ENCODE data around the gene GABRB2.

GABRB2 gene

DNA sequence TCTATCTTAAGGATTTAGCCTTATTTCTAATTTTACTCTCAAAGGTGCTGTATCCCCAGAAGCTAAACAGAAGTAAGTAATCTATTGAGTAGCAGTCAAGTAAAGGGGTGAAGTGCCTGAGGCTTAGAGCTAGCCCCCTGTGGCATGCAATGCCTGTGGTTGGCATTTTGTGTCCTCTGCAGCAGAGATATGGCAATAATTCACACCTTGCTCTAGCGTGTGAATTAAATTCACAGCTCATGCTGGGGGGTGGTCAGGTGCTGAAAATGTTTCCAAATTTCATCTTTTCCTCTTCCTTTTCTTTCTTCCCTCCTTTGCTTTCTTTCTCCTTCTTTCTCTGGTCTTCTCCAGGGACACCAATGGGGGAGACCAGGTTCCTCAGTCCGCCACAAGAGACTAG, 262.1 kb downstream of the GABRB2 start:
- Histone ChIP-seq H3K36me3 (ENCODE audit: insufficient read depth) (no peaks in the 10 kb centered on the region), H3K27ac (no peak overlapping the region), H3K79me2 (ENCODE audit: insufficient read depth, low read depth) (no peaks in the 10 kb centered on the region), H3K9ac (no peak overlapping the region), H4K20me1 (ENCODE audit: insufficient read depth) (no peaks in the 10 kb centered on the region), H3K4me3 (IDR thresholded peaks at IDR 0.05; ENCODE audit: insufficient read depth, low read depth, low read length) (no peak overlapping the region), H2AFZ (ENCODE audit: low read depth) (no peak overlapping the region), H3K4me1 (ENCODE audit: low read depth, poor library complexity, severe bottlenecking) (peaks cover 4% of the 10 kb centered on the region), H3K27me3 (ENCODE audit: insufficient read depth, low read depth) (no peaks in the 10 kb centered on the region), H3K4me2 (no peak overlapping the region)
- TF ChIP-seq, protein P1, sequence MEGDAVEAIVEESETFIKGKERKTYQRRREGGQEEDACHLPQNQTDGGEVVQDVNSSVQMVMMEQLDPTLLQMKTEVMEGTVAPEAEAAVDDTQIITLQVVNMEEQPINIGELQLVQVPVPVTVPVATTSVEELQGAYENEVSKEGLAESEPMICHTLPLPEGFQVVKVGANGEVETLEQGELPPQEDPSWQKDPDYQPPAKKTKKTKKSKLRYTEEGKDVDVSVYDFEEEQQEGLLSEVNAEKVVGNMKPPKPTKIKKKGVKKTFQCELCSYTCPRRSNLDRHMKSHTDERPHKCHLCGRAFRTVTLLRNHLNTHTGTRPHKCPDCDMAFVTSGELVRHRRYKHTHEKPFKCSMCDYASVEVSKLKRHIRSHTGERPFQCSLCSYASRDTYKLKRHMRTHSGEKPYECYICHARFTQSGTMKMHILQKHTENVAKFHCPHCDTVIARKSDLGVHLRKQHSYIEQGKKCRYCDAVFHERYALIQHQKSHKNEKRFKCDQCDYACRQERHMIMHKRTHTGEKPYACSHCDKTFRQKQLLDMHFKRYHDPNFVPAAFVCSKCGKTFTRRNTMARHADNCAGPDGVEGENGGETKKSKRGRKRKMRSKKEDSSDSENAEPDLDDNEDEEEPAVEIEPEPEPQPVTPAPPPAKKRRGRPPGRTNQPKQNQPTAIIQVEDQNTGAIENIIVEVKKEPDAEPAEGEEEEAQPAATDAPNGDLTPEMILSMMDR (conservative IDR thresholded peaks at IDR 0.05; ENCODE audit: low read depth, low read length) = no peak

DNA sequence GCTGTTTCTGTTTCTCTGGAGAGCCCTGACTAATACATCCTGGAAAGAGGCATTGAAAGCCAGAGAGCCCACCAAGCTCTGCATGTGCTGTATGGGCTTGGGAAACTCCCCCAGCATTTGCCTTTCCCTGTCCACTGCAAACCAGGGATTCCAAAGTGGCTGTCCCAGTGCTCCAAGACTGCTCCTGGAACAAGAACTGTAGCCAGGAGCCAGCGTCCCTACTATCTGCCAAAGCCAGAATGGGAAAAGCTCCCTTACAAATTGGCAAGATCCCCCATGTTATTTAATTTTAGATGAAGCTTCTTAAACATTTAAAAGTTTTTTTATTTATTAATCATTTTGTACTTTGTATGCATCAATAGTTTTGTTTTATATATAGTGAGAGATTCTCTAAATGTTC, 263.2 kb downstream of the GABRB2 start:
- Histone ChIP-seq H3K9ac (no peak overlapping the region), H3K36me3 (ENCODE audit: insufficient read depth) (no peaks in the 10 kb centered on the region), H4K20me1 (ENCODE audit: insufficient read depth) (no peaks in the 10 kb centered on the region), H3K27ac (no peak overlapping the region), H3K4me3 (IDR thresholded peaks at IDR 0.05; ENCODE audit: insufficient read depth, low read depth, low read length) (no peak overlapping the region), H2AFZ (ENCODE audit: low read depth) (no peak overlapping the region), H3K79me2 (ENCODE audit: insufficient read depth, low read depth) (no peaks in the 10 kb centered on the region), H3K27me3 (ENCODE audit: insufficient read depth, low read depth) (no peaks in the 10 kb centered on the region), H3K4me2 (no peak overlapping the region), H3K4me1 (ENCODE audit: low read depth, poor library complexity, severe bottlenecking) (peaks cover 4% of the 10 kb centered on the region)
- TF ChIP-seq, protein P1 (conservative IDR thresholded peaks at IDR 0.05; ENCODE audit: low read depth, low read length) = no peak

DNA sequence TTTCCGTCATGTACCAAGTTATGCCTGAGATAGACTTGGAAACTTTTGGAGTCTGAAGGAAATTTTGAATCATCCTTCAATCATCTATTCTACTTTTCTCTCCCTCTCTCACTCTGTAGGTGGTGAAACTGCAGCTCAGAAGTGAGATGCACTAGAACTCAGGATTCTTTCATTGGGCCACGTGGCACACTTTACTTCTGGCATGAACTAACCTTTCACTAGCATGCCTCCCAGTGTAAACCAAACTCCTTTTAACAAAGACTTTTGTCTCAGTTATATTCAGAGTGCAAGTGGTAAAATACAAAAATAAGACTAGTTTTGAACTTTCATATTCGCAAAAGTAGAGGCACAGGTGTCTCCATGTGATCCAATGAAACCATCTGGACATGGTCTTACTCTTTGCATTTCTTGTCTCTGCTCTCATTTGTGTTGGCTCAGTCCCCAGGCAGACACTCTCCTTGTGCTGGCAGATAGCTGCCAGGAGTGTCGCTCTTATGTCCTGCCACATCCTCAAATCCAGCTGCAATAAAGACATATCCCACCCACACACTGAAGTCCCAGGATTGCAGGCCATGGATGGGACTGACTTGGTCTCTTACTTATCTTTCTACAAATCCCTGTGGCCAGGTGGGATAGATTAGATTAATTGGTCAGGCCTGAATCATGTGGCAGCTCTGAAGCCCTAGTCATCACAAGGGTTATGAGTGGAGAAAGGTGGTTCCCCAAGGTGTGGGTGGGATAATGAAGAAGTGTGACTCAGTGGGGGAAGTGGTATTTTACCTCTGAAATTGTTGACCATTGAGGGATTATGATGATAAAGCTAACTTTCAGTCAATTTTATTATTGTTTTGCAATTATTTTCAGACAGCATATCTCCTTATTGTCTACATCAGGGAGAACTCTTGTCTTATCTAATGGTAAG, 267.5 kb downstream of the GABRB2 start:
- H3K9ac ChIP-seq = no peak overlapping the region
- no peaks in the 10 kb centered on the region for H3K27me3 ChIP-seq (ENCODE audit: insufficient read depth, low read depth)
- no peaks in the 10 kb centered on the region for H3K36me3 ChIP-seq (ENCODE audit: insufficient read depth)
- no peak overlapping the region for H3K4me2 ChIP-seq
- TF ChIP-seq, protein P1 (conservative IDR thresholded peaks at IDR 0.05; ENCODE audit: low read depth, low read length) = no peak
- H3K4me1 ChIP-seq (ENCODE audit: low read depth, poor library complexity, severe bottlenecking) = no peaks in the 10 kb centered on the region
- H3K79me2 ChIP-seq (ENCODE audit: insufficient read depth, low read depth) = no peaks in the 10 kb centered on the region
- no peak overlapping the region for H3K4me3 ChIP-seq (IDR thresholded peaks at IDR 0.05; ENCODE audit: insufficient read depth, low read depth, low read length)
- H3K27ac ChIP-seq = no peak overlapping the region
- H2AFZ ChIP-seq (ENCODE audit: low read depth) = no peak overlapping the region
- H4K20me1 ChIP-seq (ENCODE audit: insufficient read depth) = no peaks in the 10 kb centered on the region

DNA sequence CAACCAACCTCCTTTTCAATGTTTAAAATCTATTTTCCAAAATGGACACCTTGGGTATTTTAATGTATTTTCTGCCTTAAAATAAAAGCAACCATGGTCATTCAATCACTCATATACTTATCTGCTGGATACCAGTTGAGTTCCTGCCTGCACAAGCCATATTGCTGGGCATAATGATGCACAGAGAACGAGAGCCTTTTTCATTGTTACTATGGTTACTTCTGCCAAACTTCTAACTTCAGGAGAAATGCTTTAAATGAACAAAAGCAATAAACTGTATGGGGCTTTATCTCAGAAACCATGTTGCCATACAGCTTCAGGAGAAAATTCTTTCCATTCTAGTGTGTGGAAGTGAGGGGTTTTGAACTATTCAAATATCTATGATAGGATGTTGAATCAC, 269.5 kb downstream of the GABRB2 start:
- H4K20me1 ChIP-seq (ENCODE audit: insufficient read depth) = no peaks in the 10 kb centered on the region
- no peak overlapping the region for H2AFZ ChIP-seq (ENCODE audit: low read depth)
- H3K79me2 ChIP-seq (ENCODE audit: insufficient read depth, low read depth) = no peaks in the 10 kb centered on the region
- no peak overlapping the region for H3K4me2 ChIP-seq
- no peak overlapping the region for H3K4me3 ChIP-seq (IDR thresholded peaks at IDR 0.05; ENCODE audit: insufficient read depth, low read depth, low read length)
- no peak overlapping the region for H3K27ac ChIP-seq
- no peaks in the 10 kb centered on the region for H3K36me3 ChIP-seq (ENCODE audit: insufficient read depth)
- no peak overlapping the region for H3K9ac ChIP-seq
- no peaks in the 10 kb centered on the region for H3K4me1 ChIP-seq (ENCODE audit: low read depth, poor library complexity, severe bottlenecking)
- H3K27me3 ChIP-seq (ENCODE audit: insufficient read depth, low read depth) = no peaks in the 10 kb centered on the region
- TF ChIP-seq, protein P1 (conservative IDR thresholded peaks at IDR 0.05; ENCODE audit: low read depth, low read length) = no peak
